ENCODE data around the gene EPHA5. TPM values are rescaled to one million over a fixed set of nuclear protein-coding genes. Genes with fewer than 3 reads are reported as not detected.

Gene EPHA5
- total RNA-seq, 1 donor from 2014 or later, result 0.86 TPM

- TF ChIP-seq, protein P1, sequence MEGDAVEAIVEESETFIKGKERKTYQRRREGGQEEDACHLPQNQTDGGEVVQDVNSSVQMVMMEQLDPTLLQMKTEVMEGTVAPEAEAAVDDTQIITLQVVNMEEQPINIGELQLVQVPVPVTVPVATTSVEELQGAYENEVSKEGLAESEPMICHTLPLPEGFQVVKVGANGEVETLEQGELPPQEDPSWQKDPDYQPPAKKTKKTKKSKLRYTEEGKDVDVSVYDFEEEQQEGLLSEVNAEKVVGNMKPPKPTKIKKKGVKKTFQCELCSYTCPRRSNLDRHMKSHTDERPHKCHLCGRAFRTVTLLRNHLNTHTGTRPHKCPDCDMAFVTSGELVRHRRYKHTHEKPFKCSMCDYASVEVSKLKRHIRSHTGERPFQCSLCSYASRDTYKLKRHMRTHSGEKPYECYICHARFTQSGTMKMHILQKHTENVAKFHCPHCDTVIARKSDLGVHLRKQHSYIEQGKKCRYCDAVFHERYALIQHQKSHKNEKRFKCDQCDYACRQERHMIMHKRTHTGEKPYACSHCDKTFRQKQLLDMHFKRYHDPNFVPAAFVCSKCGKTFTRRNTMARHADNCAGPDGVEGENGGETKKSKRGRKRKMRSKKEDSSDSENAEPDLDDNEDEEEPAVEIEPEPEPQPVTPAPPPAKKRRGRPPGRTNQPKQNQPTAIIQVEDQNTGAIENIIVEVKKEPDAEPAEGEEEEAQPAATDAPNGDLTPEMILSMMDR (conservative IDR thresholded peaks at IDR 0.05; ENCODE audit: low read depth, low read length), result no peak
Observed at GRCh38 chr4:65393078-65393477, 277.2 kb downstream of the EPHA5 start.

DNA sequence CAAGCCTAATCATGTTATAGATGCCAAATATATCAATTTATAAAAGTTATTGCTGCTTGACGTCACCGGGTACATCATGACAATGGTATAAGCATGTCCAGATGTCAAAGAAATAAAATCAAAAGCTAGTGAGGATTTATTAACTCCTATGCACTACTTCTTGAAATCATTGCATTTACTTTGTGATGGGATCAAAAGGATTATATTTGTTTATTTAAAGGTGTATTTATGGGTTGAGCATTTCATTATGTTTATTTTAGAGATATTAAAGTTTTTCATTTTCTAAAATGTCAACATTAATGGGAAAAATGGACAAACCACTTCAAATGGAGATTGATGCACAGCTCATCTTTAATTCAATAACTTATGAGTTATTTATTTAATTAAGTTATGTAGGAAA, 277.8 kb downstream of the EPHA5 start:
- TF ChIP-seq, protein P1 (conservative IDR thresholded peaks at IDR 0.05; ENCODE audit: low read depth, low read length), result no peak
- H3K4me3 ChIP-seq (ENCODE audit: low read depth, low read length), result no peak overlapping the region
- no peak for DNase-seq (ENCODE audit: low read depth)

More at GRCh38 chr4:65393078-65393477, 277.2 kb downstream of the EPHA5 start:
- DNase-seq (ENCODE audit: low read depth), result no peak
- H3K4me3 ChIP-seq (ENCODE audit: low read depth, low read length), result no peak overlapping the region

GRCh38 chr4:65391814-65392213, 278.5 kb downstream of the EPHA5 start:
- TF ChIP-seq, protein P1 (conservative IDR thresholded peaks at IDR 0.05; ENCODE audit: low read depth, low read length), result no peak
- H3K4me3 ChIP-seq (ENCODE audit: low read depth, low read length), result no peak overlapping the region
- no peak for DNase-seq (ENCODE audit: low read depth)

- DNase-seq (ENCODE audit: low read depth), result no peak
- TF ChIP-seq, protein P1 (conservative IDR thresholded peaks at IDR 0.05; ENCODE audit: low read depth, low read length), result no peak
- no peak overlapping the region for H3K4me3 ChIP-seq (ENCODE audit: low read depth, low read length)
Observed at GRCh38 chr4:65391382-65391781, 278.9 kb downstream of the EPHA5 start.

GRCh38 chr4:65386927-65387326, 283.4 kb downstream of the EPHA5 start:
- no peak overlapping the region for H3K4me3 ChIP-seq (ENCODE audit: low read depth, low read length)
- TF ChIP-seq, protein P1 (conservative IDR thresholded peaks at IDR 0.05; ENCODE audit: low read depth, low read length), result no peak
- DNase-seq (ENCODE audit: low read depth), result no peak

DNA sequence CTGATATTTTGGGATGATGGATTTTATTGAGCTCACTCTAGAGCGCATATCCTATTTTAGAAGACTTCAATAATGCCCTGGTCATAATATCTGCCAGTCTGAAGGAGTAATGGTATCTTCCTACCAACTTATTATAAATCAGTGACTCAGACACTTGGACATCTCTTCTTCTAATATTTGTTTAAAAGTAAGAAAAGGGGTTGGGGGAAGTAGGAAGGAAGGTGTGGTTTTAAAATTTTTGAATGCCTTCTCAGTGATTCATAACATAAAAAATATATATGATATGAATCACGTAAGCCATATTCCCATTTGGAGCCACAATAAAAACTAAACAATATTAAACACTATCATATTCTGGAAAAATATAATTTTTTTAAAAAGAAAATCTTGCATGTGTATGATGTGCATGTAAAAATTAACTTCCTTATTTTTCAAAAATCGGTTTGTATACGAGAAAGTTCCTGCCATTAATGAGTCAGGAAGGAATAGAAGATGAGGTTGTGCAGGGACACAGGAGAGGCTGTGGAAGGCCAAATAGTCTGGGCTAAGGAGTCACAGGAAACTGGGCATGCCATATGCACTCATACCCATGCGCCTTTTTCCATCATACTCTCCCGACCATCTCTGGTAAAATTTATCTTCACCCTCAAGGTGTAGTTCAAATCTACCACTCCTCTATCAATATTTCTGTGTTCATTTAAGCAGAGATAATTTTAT, 286.5 kb downstream of the EPHA5 start:
- no peak overlapping the region for H3K4me3 ChIP-seq (ENCODE audit: low read depth, low read length)
- TF ChIP-seq, protein P1 (conservative IDR thresholded peaks at IDR 0.05; ENCODE audit: low read depth, low read length), result no peak
- DNase-seq (ENCODE audit: low read depth), result no peak

DNA sequence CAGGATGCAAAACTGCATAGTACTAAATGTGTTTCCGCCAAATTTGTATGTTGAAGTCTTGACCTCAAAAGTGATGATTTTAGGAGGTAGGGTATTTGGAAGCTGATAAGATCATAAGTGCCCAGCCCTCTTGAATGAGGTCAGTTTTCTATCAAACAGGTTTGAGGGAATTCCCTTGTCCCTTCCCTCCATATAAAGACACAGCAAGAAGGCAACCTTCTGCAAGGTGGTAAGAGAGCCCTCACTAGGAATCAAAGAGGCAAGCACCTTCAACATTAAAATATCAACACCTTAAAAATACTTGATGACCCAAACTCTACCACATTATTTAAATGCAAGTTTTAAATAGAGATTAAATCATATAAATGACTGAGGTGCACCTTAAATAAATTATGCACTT, 288.6 kb downstream of the EPHA5 start:
- TF ChIP-seq, protein P1 (conservative IDR thresholded peaks at IDR 0.05; ENCODE audit: low read depth, low read length), result no peak
- H3K4me3 ChIP-seq (ENCODE audit: low read depth, low read length), result no peak overlapping the region
- DNase-seq (ENCODE audit: low read depth), result no peak
